ENCODE results near the gene COPA. TPM values are rescaled to one million over a fixed set of nuclear protein-coding genes. Genes with fewer than 3 reads are reported as not detected.

The COPA gene
- total and polyA plus RNA-seq, 2 experiments from 2014 or later, result 141 to 151 TPM

DNA sequence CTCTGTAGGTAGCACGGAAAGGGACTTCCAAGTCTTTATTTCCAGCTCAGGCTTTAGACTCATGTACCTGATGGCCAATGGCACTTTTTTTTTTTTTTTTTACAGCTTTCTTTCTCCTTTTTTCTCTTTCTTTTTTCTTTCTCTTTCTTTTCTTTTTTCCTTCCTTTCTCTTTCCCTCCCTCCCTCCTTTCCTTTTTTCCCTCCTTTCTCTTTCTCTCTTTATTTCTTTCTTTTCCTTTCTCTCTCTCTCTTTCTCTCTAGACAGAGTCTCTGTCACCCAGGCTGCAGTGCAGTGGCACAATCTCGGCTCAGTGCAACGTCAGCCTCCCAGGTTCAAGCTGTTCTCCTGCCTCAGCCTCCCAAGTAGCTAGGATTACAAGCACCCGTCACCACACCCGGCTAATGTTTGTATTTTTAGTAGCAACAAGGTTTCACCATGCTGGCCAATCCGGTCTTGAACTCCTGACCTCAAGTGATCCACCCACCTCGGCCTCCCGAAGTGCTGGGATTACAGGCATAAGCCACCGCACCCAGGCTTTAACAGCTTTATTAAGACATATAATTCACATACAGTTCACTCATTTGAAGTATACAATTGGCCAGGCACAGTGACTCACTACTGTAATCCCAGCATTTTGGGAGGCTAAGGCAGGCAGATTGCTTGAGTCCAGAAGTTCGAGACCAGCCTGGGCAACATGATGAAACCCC, 75.6 kb downstream of the COPA start:
- Histone ChIP-seq H3K9me2 (replicated peaks; ENCODE audit: insufficient read depth) (no peaks in the 10 kb centered on the region), H3K4me2 (no peak overlapping the region), H4K20me1 (ENCODE audit: insufficient read depth, poor library complexity, severe bottlenecking) (no peaks in the 10 kb centered on the region), H3K36me3 (replicated peaks; ENCODE audit: insufficient read depth, low read depth) (no peaks in the 10 kb centered on the region), H3K79me2 (no peaks in the 10 kb centered on the region), H3K27ac (no peak overlapping the region), H3K4me3 (no peak overlapping the region), H3K4me1 (ENCODE audit: insufficient read depth) (peaks cover 4% of the 10 kb centered on the region), H3K9me3 (ENCODE audit: low read depth) (no peaks in the 10 kb centered on the region), H3K27me3 (no peaks in the 10 kb centered on the region), H2AFZ (no peak overlapping the region)
- 73% methylated on average over 10 of the region's 10 CpGs for WGBS (ENCODE audit: low lambda C conversion rate, missing lambda C conversion rate)
- TF ChIP-seq, protein P1, sequence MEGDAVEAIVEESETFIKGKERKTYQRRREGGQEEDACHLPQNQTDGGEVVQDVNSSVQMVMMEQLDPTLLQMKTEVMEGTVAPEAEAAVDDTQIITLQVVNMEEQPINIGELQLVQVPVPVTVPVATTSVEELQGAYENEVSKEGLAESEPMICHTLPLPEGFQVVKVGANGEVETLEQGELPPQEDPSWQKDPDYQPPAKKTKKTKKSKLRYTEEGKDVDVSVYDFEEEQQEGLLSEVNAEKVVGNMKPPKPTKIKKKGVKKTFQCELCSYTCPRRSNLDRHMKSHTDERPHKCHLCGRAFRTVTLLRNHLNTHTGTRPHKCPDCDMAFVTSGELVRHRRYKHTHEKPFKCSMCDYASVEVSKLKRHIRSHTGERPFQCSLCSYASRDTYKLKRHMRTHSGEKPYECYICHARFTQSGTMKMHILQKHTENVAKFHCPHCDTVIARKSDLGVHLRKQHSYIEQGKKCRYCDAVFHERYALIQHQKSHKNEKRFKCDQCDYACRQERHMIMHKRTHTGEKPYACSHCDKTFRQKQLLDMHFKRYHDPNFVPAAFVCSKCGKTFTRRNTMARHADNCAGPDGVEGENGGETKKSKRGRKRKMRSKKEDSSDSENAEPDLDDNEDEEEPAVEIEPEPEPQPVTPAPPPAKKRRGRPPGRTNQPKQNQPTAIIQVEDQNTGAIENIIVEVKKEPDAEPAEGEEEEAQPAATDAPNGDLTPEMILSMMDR (IDR thresholded peaks at IDR 0.05; ENCODE audit: poor library complexity), result no peak
- no peak for TF ChIP-seq EZH2 (IDR thresholded peaks at IDR 0.05; ENCODE audit: borderline replicate concordance)
- TF ChIP-seq EZH2phosphoT487 (IDR thresholded peaks at IDR 0.05; ENCODE audit: low read depth, severe bottlenecking, unreplicated experiment), result no peak
- DNase-seq (ENCODE audit: low spot score), result no peak

DNA sequence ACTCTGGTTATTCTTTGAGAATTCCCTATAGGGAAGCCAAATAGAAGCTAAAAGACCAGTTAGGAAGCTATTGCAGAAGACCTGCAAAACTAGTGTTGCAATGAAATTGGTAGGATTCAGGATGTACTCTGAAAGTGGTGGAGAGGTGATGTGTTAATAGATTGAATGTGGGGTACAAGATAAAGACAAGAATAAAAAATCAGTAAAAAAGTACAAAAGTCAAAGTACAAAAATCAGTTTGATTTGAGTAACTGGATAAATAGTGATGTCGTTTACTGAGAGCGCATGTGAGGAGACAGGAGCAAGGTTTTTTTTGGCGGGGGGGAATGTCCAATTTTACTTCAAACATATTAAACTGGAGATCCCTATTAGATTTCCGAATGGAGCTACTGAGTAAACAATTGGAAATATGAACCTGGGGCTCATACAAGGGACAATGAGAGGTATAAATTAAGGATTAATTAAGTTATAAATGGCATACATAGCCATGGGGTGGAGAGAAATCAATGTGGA, 78.2 kb downstream of the COPA start:
- Histone ChIP-seq H4K20me1 (ENCODE audit: insufficient read depth, poor library complexity, severe bottlenecking) (no peaks in the 10 kb centered on the region), H3K27me3 (no peaks in the 10 kb centered on the region), H3K4me3 (no peak overlapping the region), H3K4me1 (ENCODE audit: insufficient read depth) (peaks cover 6% of the 10 kb centered on the region), H3K36me3 (replicated peaks; ENCODE audit: insufficient read depth, low read depth) (no peaks in the 10 kb centered on the region), H3K9me3 (ENCODE audit: low read depth) (no peaks in the 10 kb centered on the region), H3K79me2 (peaks cover 12% of the 10 kb centered on the region), H3K9me2 (replicated peaks; ENCODE audit: insufficient read depth) (no peaks in the 10 kb centered on the region), H3K4me2 (no peak overlapping the region), H3K27ac (no peak overlapping the region), H2AFZ (no peak overlapping the region)
- WGBS (ENCODE audit: low lambda C conversion rate, missing lambda C conversion rate), result 80% methylated on average over 4 of the region's 4 CpGs
- no peak for DNase-seq (ENCODE audit: low spot score)
- TF ChIP-seq, protein P1 (IDR thresholded peaks at IDR 0.05; ENCODE audit: poor library complexity), result no peak
- TF ChIP-seq EZH2phosphoT487 (IDR thresholded peaks at IDR 0.05; ENCODE audit: low read depth, severe bottlenecking, unreplicated experiment) (no peak), EZH2 (IDR thresholded peaks at IDR 0.05; ENCODE audit: borderline replicate concordance) (no peak)

DNA sequence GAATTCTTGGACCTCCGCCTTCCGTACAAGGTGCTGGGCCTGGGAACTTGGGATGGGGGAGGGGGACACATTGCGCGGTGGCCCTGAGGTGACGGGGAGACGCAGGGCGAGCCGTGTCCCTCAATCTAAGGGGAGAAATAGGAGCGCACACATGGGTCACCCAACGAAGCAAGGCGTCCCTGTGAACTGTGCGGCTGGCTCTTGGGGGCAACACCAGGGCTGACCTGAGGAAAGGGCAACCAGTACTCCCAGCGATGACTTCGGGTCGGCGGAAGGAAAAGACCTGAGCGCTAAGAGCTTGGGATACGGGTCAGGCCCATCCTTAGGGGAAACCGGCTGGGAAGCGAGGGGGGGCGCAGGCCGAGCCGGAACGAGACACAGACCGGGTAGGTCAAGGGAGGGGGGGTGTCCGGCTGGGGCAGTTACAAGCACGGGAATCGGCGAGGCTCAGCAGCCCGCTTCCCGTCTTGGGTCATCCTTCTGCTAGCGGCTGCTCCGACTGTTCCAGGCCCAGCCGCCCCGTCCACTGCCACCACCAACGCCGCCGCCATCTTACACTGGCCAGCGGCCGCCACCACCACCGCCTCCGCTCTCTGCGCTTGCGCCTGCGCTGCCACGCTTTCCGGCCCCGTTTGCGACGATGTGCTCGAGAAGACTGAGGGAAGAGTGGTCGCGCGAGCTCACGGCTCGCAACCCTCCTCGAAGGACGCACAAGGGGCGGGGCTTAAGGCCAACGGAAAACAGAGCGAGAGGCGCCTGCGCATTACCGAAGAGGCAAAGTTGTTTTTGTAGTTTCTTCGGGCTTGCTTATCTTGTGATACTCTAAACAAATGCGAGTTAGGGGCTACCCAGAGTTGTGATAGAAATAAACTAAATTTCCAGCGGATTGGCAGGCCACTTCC, 80.9 kb downstream of the COPA start, which contains the start of gene DCAF8:
TSS of gene DCAF8 (minus strand) at position 657 of the 902 bp plus-strand sequence. CDS start 18,541 bp downstream, outside the sequence.
- peak; percentile 99 for DNase-seq (ENCODE audit: low spot score)
- Histone ChIP-seq H3K4me2 (peak within 1 kb of the TSS; percentile 77), H3K9me2 (replicated peaks; ENCODE audit: insufficient read depth) (no peaks in the 10 kb centered on the region), H3K36me3 (replicated peaks; ENCODE audit: insufficient read depth, low read depth) (no peaks in the 10 kb centered on the region), H3K27me3 (no peaks in the 10 kb centered on the region), H3K4me1 (ENCODE audit: insufficient read depth) (peaks cover 22% of the 10 kb centered on the region), H4K20me1 (ENCODE audit: insufficient read depth, poor library complexity, severe bottlenecking) (peaks cover 10% of the 10 kb centered on the region), H3K79me2 (peaks cover 39% of the 10 kb centered on the region), H2AFZ (peak within 1 kb of the TSS; percentile 83), H3K4me3 (peak within 1 kb of the TSS; percentile 22), H3K9me3 (ENCODE audit: low read depth) (no peaks in the 10 kb centered on the region), H3K27ac (peak within 1 kb of the TSS; percentile 93)
- WGBS (ENCODE audit: low lambda C conversion rate, missing lambda C conversion rate), result under 1% methylated on average over 54 of the region's 67 CpGs
- TF ChIP-seq, protein P1 (IDR thresholded peaks at IDR 0.05; ENCODE audit: poor library complexity), result no peak
- TF ChIP-seq EZH2 (IDR thresholded peaks at IDR 0.05; ENCODE audit: borderline replicate concordance), result no peak
- no peak for TF ChIP-seq EZH2phosphoT487 (IDR thresholded peaks at IDR 0.05; ENCODE audit: low read depth, severe bottlenecking, unreplicated experiment)

Measured in hepatocyte (in vitro differentiated cells).